Right cardiac atrium (tissue), 5 donors: ENCODE measurements around the gene TRIM66. TPM values are rescaled to one million over a fixed set of nuclear protein-coding genes. Genes with fewer than 3 reads are reported as not detected.
"Not testable (repeated sequence)": the region's sequence is repeated elsewhere in the genome, so short reads cannot be mapped to it uniquely, and the experiment has no call there.

ENCODE experiments used
- ATAC-seq, 2 donors: fragments of 200-7000 bp; cut with Tn5 transposase; one replicate each; pipeline versions ENCODE4 v1.8.0 to v1.9.1; 2020; ENCODE audit warnings: moderate library complexity in 2 of 2, mild to moderate bottlenecking in 1 of 2
- DNase-seq, 3 donors: peaks; one replicate each; pipeline ENCODE4 v3.0.0-alpha.2; 2020
- H3K27ac ChIP-seq: one replicate; pipeline ENCODE4 v1.5.1; 2013; ENCODE audit warnings: mild to moderate bottlenecking, low read length, control low read depth, moderate library complexity
- H3K27me3 ChIP-seq: one replicate; pipeline ENCODE4 v1.6.1; 2013; ENCODE audit not compliant: control insufficient read depth, insufficient read depth
- H3K4me1 ChIP-seq: one replicate; pipeline ENCODE4 v1.6.1; 2013; ENCODE audit warnings: low read length; ENCODE audit not compliant: control insufficient read depth, insufficient read depth
- H3K4me3 ChIP-seq: one replicate; pipeline ENCODE4 v1.5.1; 2013; ENCODE audit warnings: low read length, control low read depth
- H3K9me3 ChIP-seq: one replicate; pipeline ENCODE4 v1.6.1; 2013; ENCODE audit warnings: low read length; ENCODE audit not compliant: control insufficient read depth
- WGBS: extraction: QIAGEN DNeasy Blood & Tissue Kit; methylation state at CpG from one replicate; pipeline ENCODE4 v1.1.7; 2013; 5-methylcytosine and 5-hydroxymethylcytosine counted together
- intact Hi-C, 4 donors: fragments of 100-400 bp; cut with DNase I; formaldehyde crosslinking; loops; one replicate each; pipeline versions ENCODE4 v1.11.0 to v1.14.0; 2022 to 2023
- polyA plus RNA-seq: library from polyadenylated mRNA; stranded (reverse); fragments of 200-250 nt; gene quantifications from one replicate; pipeline ENCODE4 v1.2.3, GENCODE V29; 2013
- total RNA-seq, 4 donors: library from RNA; stranded (reverse); fragmentation: NEBNext Ultra II Directional; extraction: Animal tissue kit (Norgen Biotek cat#: 25700); gene quantifications; one replicate each; pipeline ENCODE4 v1.2.1, GENCODE V29; 2021
- donor health status: healthy with polysubstance abuse.
- donor health status: DM: no; HTN: yes; CAD: no.
- donor health status: DM: no; HTN: no; CAD: no.
- donor health status: DM: no; HTN: yes; CAD: no; lungs with severe emphysema.
- donor health status: DM: yes; HTN: yes; CAD: no.

TRIM66 gene
- total and polyA plus RNA-seq, 5 donors = 1.6 to 3.6 (median 2.5) TPM

- DNase-seq (no peak), ATAC-seq (no peak)
- WGBS = 84% methylated on average over 1 of the region's 1 CpG
- no peaks in the 10 kb centered on the region for H3K9me3 ChIP-seq
- intact Hi-C loops = no loop called here
- no peak overlapping the region for H3K27ac ChIP-seq
- H3K4me1 ChIP-seq = peaks cover 3% of the 10 kb centered on the region
- no peaks in the 10 kb centered on the region for H3K27me3 ChIP-seq
- no peak overlapping the region for H3K4me3 ChIP-seq
Measured at GRCh38 chr11:8679006-8679405, 3.5 kb downstream of the TRIM66 start.

GRCh38 chr11:8676458-8676857, 6.0 kb downstream of the TRIM66 start:
- Histone ChIP-seq H3K4me3 (no peak overlapping the region), H3K4me1 (peaks cover 6% of the 10 kb centered on the region), H3K27ac (no peak overlapping the region), H3K27me3 (no peaks in the 10 kb centered on the region), H3K9me3 (no peaks in the 10 kb centered on the region)
- intact Hi-C loops = no loop called here
- no peak for ATAC-seq
- DNase-seq = no peak
- 84% methylated on average over 1 of the region's 1 CpG for WGBS

GRCh38 chr11:8674859-8675258, 7.6 kb downstream of the TRIM66 start:
- no peak for DNase-seq
- Histone ChIP-seq H3K9me3 (no peaks in the 10 kb centered on the region), H3K4me1 (peaks cover 6% of the 10 kb centered on the region), H3K4me3 (no peak overlapping the region), H3K27ac (no peak overlapping the region), H3K27me3 (no peaks in the 10 kb centered on the region)
- intact Hi-C loops = no loop called here
- 88% methylated on average over 2 of the region's 2 CpGs for WGBS
- no peak for ATAC-seq

GRCh38 chr11:8672346-8672745, 10.1 kb downstream of the TRIM66 start:
- no peaks in the 10 kb centered on the region for H3K9me3 ChIP-seq
- WGBS = 94% methylated on average over 2 of the region's 2 CpGs
- ATAC-seq (no peak), DNase-seq (no peak)
- H3K27me3 ChIP-seq = no peaks in the 10 kb centered on the region
- peak overlapping the region; percentile 95 for H3K27ac ChIP-seq
- intact Hi-C loops = no loop called here
- H3K4me1 ChIP-seq = peaks cover 6% of the 10 kb centered on the region
- H3K4me3 ChIP-seq = no peak overlapping the region

- 28% methylated on average over 1 of the region's 1 CpG for WGBS
- Histone ChIP-seq H3K4me1 (peaks cover 6% of the 10 kb centered on the region), H3K27ac (peak overlapping the region; percentile 95), H3K4me3 (no peak overlapping the region), H3K9me3 (no peaks in the 10 kb centered on the region), H3K27me3 (no peaks in the 10 kb centered on the region)
- peak; percentile 34 to 83 for ATAC-seq
- peak in 1 of 3 donors; percentile 37 for DNase-seq
- intact Hi-C loops = no loop called here
Measured at GRCh38 chr11:8671651-8672062, 10.8 kb downstream of the TRIM66 start.

GRCh38 chr11:8671193-8671612, 11.3 kb downstream of the TRIM66 start:
- DNase-seq = peak; percentile 70 to 75 (median 70)
- no peak overlapping the region for H3K4me3 ChIP-seq
- 33% methylated on average over 4 of the region's 4 CpGs for WGBS
- ATAC-seq = peak; percentile 97 to 99
- peaks cover 6% of the 10 kb centered on the region for H3K4me1 ChIP-seq
- peak overlapping the region; percentile 95 for H3K27ac ChIP-seq
- intact Hi-C loops = no loop called here
- no peaks in the 10 kb centered on the region for H3K9me3 ChIP-seq
- no peaks in the 10 kb centered on the region for H3K27me3 ChIP-seq

GRCh38 chr11:8670081-8670480, 12.4 kb downstream of the TRIM66 start:
- WGBS = 94% methylated on average over 6 of the region's 6 CpGs
- intact Hi-C loops, H3K9me3 ChIP-seq, DNase-seq, H3K4me1 ChIP-seq, ATAC-seq, H3K27me3 ChIP-seq, H3K27ac ChIP-seq, H3K4me3 ChIP-seq: not testable (repeated sequence)

- no peaks in the 10 kb centered on the region for H3K27me3 ChIP-seq
- no peak for DNase-seq
- H3K9me3 ChIP-seq = no peaks in the 10 kb centered on the region
- intact Hi-C loops = no loop called here
- no peaks in the 10 kb centered on the region for H3K4me1 ChIP-seq
- no peak for ATAC-seq
- 96% methylated on average over 1 of the region's 1 CpG for WGBS
- H3K27ac ChIP-seq = no peak overlapping the region
- H3K4me3 ChIP-seq = no peak overlapping the region
Measured at GRCh38 chr11:8665222-8665621, 17.2 kb downstream of the TRIM66 start.

- WGBS = 76% methylated on average over 6 of the region's 6 CpGs
- Histone ChIP-seq H3K4me1 (no peaks in the 10 kb centered on the region), H3K27ac (no peak overlapping the region), H3K4me3 (no peak overlapping the region), H3K27me3 (no peaks in the 10 kb centered on the region), H3K9me3 (no peaks in the 10 kb centered on the region)
- DNase-seq (no peak), ATAC-seq (no peak)
- intact Hi-C loops = no loop called here
Measured at GRCh38 chr11:8661001-8661795, 21.3 kb downstream of the TRIM66 start.

GRCh38 chr11:8658321-8659057, 24.0 kb downstream of the TRIM66 start:
- 53% methylated on average over 15 of the region's 15 CpGs for WGBS
- Histone ChIP-seq H3K27me3 (no peaks in the 10 kb centered on the region), H3K9me3 (no peaks in the 10 kb centered on the region), H3K4me1 (no peaks in the 10 kb centered on the region), H3K4me3 (no peak overlapping the region), H3K27ac (no peak overlapping the region)
- intact Hi-C loops = no loop called here
- peak; percentile 34 to 72 (median 55) for DNase-seq
- peak; percentile 52 to 63 for ATAC-seq

- Histone ChIP-seq H3K27me3 (no peaks in the 10 kb centered on the region), H3K27ac (no peak overlapping the region), H3K4me1 (no peaks in the 10 kb centered on the region), H3K4me3 (no peak overlapping the region), H3K9me3 (no peaks in the 10 kb centered on the region)
- DNase-seq = no peak
- 81% methylated on average over 2 of the region's 2 CpGs for WGBS
- intact Hi-C loops = no loop called here
- ATAC-seq = no peak
Measured at GRCh38 chr11:8656291-8656690, 26.2 kb downstream of the TRIM66 start.
